Measurements from ENCODE around the gene ARHGAP26. TPM values are rescaled to one million over a fixed set of nuclear protein-coding genes. Genes with fewer than 3 reads are reported as not detected.
"Not testable (repeated sequence)": the region's sequence is repeated elsewhere in the genome, so short reads cannot be mapped to it uniquely, and the experiment has no call there.

The ARHGAP26 gene
- polyA plus RNA-seq, 3 donors = 11.0 to 12.1 (median 11.4) TPM

GRCh38 chr5:143066556-143067281, 296.5 kb downstream of the ARHGAP26 start:
- no peak for DNase-seq (ENCODE audit: low read depth in 3 of 3, low spot score in 2 of 3)

GRCh38 chr5:143068712-143069111, 298.5 kb downstream of the ARHGAP26 start:
- no peak for DNase-seq (ENCODE audit: low read depth in 3 of 3, low spot score in 2 of 3)

GRCh38 chr5:143071927-143072326, 301.8 kb downstream of the ARHGAP26 start:
- no peak for DNase-seq (ENCODE audit: low read depth in 3 of 3, low spot score in 2 of 3)

- no peak for DNase-seq (ENCODE audit: low read depth in 3 of 3, low spot score in 2 of 3)
Measured at GRCh38 chr5:143072734-143073133, 302.6 kb downstream of the ARHGAP26 start.

GRCh38 chr5:143073766-143074165, 303.6 kb downstream of the ARHGAP26 start:
- DNase-seq (ENCODE audit: low read depth in 3 of 3, low spot score in 2 of 3) = no peak

- no peak for DNase-seq (ENCODE audit: low read depth in 3 of 3, low spot score in 2 of 3)
Measured at GRCh38 chr5:143074414-143074996, 304.3 kb downstream of the ARHGAP26 start.

- no peak for DNase-seq (ENCODE audit: low read depth in 3 of 3, low spot score in 2 of 3)
Measured at GRCh38 chr5:143076377-143076776, 306.2 kb downstream of the ARHGAP26 start.

GRCh38 chr5:143077453-143078103, 307.4 kb downstream of the ARHGAP26 start:
- DNase-seq (ENCODE audit: low read depth in 3 of 3, low spot score in 2 of 3) = no peak

- no peak for DNase-seq (ENCODE audit: low read depth in 3 of 3, low spot score in 2 of 3)
Measured at GRCh38 chr5:143078313-143078712, 308.1 kb downstream of the ARHGAP26 start.

GRCh38 chr5:143078971-143079370, 308.8 kb downstream of the ARHGAP26 start:
- no peak for DNase-seq (ENCODE audit: low read depth in 3 of 3, low spot score in 2 of 3)

- no peak for DNase-seq (ENCODE audit: low read depth in 3 of 3, low spot score in 2 of 3)
Measured at GRCh38 chr5:143080407-143080806, 310.2 kb downstream of the ARHGAP26 start.

- no peak for DNase-seq (ENCODE audit: low read depth in 3 of 3, low spot score in 2 of 3)
Measured at GRCh38 chr5:143080982-143081381, 310.8 kb downstream of the ARHGAP26 start.

- DNase-seq (ENCODE audit: low read depth in 3 of 3, low spot score in 2 of 3) = no peak
Measured at GRCh38 chr5:143083006-143083405, 312.8 kb downstream of the ARHGAP26 start.

GRCh38 chr5:143084407-143084806, 314.2 kb downstream of the ARHGAP26 start:
- DNase-seq (ENCODE audit: low read depth in 3 of 3, low spot score in 2 of 3) = no peak

GRCh38 chr5:143085319-143085917, 315.2 kb downstream of the ARHGAP26 start:
- no peak for DNase-seq (ENCODE audit: low read depth in 3 of 3, low spot score in 2 of 3)

GRCh38 chr5:143086546-143086907, 316.4 kb downstream of the ARHGAP26 start:
- no peak for DNase-seq (ENCODE audit: low read depth in 3 of 3, low spot score in 2 of 3)

GRCh38 chr5:143086908-143087637, 316.9 kb downstream of the ARHGAP26 start:
- no peak for DNase-seq (ENCODE audit: low read depth in 3 of 3, low spot score in 2 of 3)

GRCh38 chr5:143088702-143089101, 318.5 kb downstream of the ARHGAP26 start:
- DNase-seq (ENCODE audit: low read depth in 3 of 3, low spot score in 2 of 3) = not testable (repeated sequence)

GRCh38 chr5:143090044-143090443, 319.9 kb downstream of the ARHGAP26 start:
- not testable (repeated sequence) for DNase-seq (ENCODE audit: low read depth in 3 of 3, low spot score in 2 of 3)

GRCh38 chr5:143092711-143093451, 322.7 kb downstream of the ARHGAP26 start:
- not testable (repeated sequence) for DNase-seq (ENCODE audit: low read depth in 3 of 3, low spot score in 2 of 3)

Measured in right renal cortex interstitium (tissue), 3 donors.